Hematopoietic multipotent progenitor cell treated with erythropoietin and hydrocortisone succinate and interleukin-3 and kit ligand, for 4 days (in vitro differentiated cells): ENCODE data around the gene NBPF6.
"Not testable (repeated sequence)": the region's sequence is repeated elsewhere in the genome, so short reads cannot be mapped to it uniquely, and the experiment has no call there.

Experiments
- DNase-seq: peaks from one replicate; pipeline ENCODE4 v3.0.0-alpha.2; 2015

NBPF6 gene

DNA sequence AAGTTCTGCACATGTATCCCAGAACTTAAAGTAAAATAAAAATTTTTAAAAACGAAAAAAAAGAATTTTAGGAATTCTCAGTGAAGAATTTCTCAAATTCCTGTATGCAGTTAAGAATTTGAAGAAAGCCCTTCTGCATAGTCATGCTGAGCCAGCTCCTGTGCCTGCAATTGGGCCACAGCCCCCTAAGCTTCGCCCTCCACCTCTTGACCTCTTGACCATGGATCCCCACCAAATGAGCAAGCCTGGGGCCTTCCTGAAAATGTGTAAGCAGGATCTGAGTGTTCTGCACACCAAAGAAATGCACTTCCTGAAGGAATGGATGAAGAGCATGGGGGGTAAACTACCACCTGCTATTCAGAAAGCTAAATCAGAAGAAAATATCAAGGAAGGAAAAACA lies 52.0 kb downstream of the NBPF6 start:
- no peak for DNase-seq

DNA sequence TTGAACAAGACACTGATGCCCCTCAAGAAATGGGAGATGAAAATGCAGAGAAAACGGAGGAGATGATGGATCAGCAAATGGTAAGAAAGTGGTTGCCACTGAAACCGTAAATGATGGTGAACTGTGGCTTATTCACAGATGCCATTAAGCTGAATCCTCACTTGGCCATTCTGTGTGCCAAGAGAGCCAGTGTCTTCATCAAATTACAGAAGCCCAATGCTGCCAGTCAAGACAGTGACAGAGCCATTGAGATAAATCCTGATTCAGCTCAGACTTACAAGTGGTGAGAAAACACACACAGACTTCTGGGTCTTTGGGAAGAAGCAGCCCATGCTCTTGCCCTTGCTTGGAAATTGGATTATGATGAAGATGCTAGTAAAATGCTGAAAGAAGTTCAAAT lies 52.5 kb downstream of the NBPF6 start:
- DNase-seq: no peak

GRCh38 chr1:108503062-108503733 lies 53.1 kb downstream of the NBPF6 start:
- DNase-seq: no peak

GRCh38 chr1:108504447-108504846 lies 54.3 kb downstream of the NBPF6 start:
- DNase-seq: no peak

GRCh38 chr1:108505763-108506070 lies 55.6 kb downstream of the NBPF6 start:
- DNase-seq: peak; percentile 63

DNA sequence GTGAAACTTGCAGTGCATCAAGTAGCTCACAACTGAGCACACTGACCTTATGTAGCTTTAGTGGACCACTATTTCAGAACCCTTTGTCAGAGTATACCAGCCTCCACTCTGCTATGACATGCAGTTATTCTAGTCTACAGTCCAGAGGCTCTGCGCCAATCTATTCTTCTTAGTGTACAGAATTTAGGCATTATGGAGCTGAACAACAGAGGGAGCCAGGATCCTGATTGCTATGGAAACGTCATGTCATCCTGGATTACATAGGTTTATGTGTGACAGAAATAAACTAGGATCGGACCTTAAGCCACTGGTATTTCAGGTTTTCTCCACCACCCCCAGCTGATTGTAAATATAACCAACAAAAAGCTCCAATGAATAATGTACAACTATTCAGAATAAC lies 61.6 kb downstream of the NBPF6 start:
- DNase-seq: no peak

DNA sequence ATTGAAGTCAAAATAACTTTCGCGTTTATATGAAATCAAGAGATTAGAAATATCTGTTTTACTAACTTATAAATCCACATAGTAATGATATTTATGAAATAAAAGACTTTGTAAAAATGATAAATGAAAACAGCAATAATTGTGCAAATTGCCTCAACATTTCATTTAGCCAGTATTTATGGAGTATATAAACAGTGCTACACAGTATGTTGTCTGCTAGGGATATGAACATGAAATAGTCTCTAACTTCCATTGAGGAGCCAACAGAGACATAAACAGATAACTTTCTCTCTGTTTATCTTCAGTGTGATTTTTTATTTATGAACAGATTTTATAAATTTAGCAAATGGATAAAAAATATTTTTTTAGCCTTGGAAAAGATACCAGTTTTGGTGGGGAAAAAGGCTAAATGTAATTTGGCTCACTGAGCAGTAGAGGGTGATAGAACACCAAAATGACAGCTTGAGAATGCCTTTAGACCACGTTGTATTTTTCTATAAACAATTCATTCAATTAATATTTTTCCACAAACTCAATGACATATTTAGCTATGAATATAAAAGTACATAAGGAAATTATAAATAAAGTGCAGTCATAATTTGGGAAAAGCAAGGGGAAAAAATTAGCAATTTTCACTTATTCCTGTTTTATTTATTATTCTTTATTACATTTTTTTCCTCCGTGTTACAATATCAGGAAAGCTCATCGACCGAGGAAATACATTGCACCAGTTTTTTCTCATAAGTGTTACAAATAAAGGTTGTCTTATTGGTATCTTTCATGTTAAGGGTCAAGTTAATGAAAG lies 62.3 kb downstream of the NBPF6 start:
- peak; percentile 77 for DNase-seq

- DNase-seq: peak; percentile 27
Observed at GRCh38 chr1:108513044-108513415, 62.9 kb downstream of the NBPF6 start.

- DNase-seq: not testable (repeated sequence)
Observed at GRCh38 chr1:108513914-108514313, 63.8 kb downstream of the NBPF6 start.

GRCh38 chr1:108517301-108517897 lies 67.3 kb downstream of the NBPF6 start:
- not testable (repeated sequence) for DNase-seq
